ENCODE measurements around the gene AKR1E2.

The AKR1E2 gene

GRCh38 chr10:4843525-4844180, 17.6 kb downstream of the AKR1E2 start:
- TF ChIP-seq EZH2phosphoT487 (conservative IDR thresholded peaks at IDR 0.05; ENCODE audit: low read length) (no peak), CTCF (IDR thresholded peaks at IDR 0.05; ENCODE audit: insufficient read depth, low read length, poor library complexity, severe bottlenecking) (no peak)
- Histone ChIP-seq H3K9me2 (replicated peaks; ENCODE audit: insufficient read depth, low read length) (no peaks in the 10 kb centered on the region), H3K36me3 (ENCODE audit: low read length) (no peaks in the 10 kb centered on the region), H2AFZ (ENCODE audit: low read depth, low read length, severe bottlenecking) (no peak overlapping the region), H3K4me3 (ENCODE audit: insufficient read depth, low read length, poor library complexity, severe bottlenecking) (no peak overlapping the region), H3K9me3 (ENCODE audit: insufficient read depth, low read length) (no peaks in the 10 kb centered on the region), H3K4me2 (ENCODE audit: low read depth, low read length, poor library complexity, severe bottlenecking) (no peak overlapping the region), H3K27me3 (ENCODE audit: low read length) (no peaks in the 10 kb centered on the region), H3K27ac (ENCODE audit: low read depth, low read length) (no peak overlapping the region), H3K79me2 (ENCODE audit: insufficient read depth, low read length) (no peaks in the 10 kb centered on the region), H3K9ac (ENCODE audit: low read length) (no peak overlapping the region), H4K20me1 (ENCODE audit: low read depth, low read length) (no peaks in the 10 kb centered on the region), H3F3A (ENCODE audit: insufficient read depth) (no peaks in the 10 kb centered on the region)

GRCh38 chr10:4844864-4845263, 18.9 kb downstream of the AKR1E2 start:
- Histone ChIP-seq H3K4me2 (ENCODE audit: low read depth, low read length, poor library complexity, severe bottlenecking) (no peak overlapping the region), H3F3A (ENCODE audit: insufficient read depth) (no peaks in the 10 kb centered on the region), H3K9me3 (ENCODE audit: insufficient read depth, low read length) (no peaks in the 10 kb centered on the region), H3K9ac (ENCODE audit: low read length) (no peak overlapping the region), H3K27me3 (ENCODE audit: low read length) (no peaks in the 10 kb centered on the region), H2AFZ (ENCODE audit: low read depth, low read length, severe bottlenecking) (no peak overlapping the region), H3K36me3 (ENCODE audit: low read length) (no peaks in the 10 kb centered on the region), H4K20me1 (ENCODE audit: low read depth, low read length) (no peaks in the 10 kb centered on the region), H3K4me3 (ENCODE audit: insufficient read depth, low read length, poor library complexity, severe bottlenecking) (no peak overlapping the region), H3K9me2 (replicated peaks; ENCODE audit: insufficient read depth, low read length) (no peaks in the 10 kb centered on the region), H3K79me2 (ENCODE audit: insufficient read depth, low read length) (no peaks in the 10 kb centered on the region), H3K27ac (ENCODE audit: low read depth, low read length) (no peak overlapping the region)
- TF ChIP-seq EZH2phosphoT487 (conservative IDR thresholded peaks at IDR 0.05; ENCODE audit: low read length) (no peak), CTCF (IDR thresholded peaks at IDR 0.05; ENCODE audit: insufficient read depth, low read length, poor library complexity, severe bottlenecking) (no peak)

GRCh38 chr10:4845766-4846165, 19.8 kb downstream of the AKR1E2 start:
- Histone ChIP-seq H3K79me2 (ENCODE audit: insufficient read depth, low read length) (no peaks in the 10 kb centered on the region), H3K27ac (ENCODE audit: low read depth, low read length) (no peak overlapping the region), H3K36me3 (ENCODE audit: low read length) (no peaks in the 10 kb centered on the region), H3K27me3 (ENCODE audit: low read length) (no peaks in the 10 kb centered on the region), H4K20me1 (ENCODE audit: low read depth, low read length) (no peaks in the 10 kb centered on the region), H3K4me3 (ENCODE audit: insufficient read depth, low read length, poor library complexity, severe bottlenecking) (no peak overlapping the region), H3K9ac (ENCODE audit: low read length) (no peak overlapping the region), H3K9me2 (replicated peaks; ENCODE audit: insufficient read depth, low read length) (no peaks in the 10 kb centered on the region), H3F3A (ENCODE audit: insufficient read depth) (no peaks in the 10 kb centered on the region), H2AFZ (ENCODE audit: low read depth, low read length, severe bottlenecking) (no peak overlapping the region), H3K9me3 (ENCODE audit: insufficient read depth, low read length) (no peaks in the 10 kb centered on the region), H3K4me2 (ENCODE audit: low read depth, low read length, poor library complexity, severe bottlenecking) (no peak overlapping the region)
- no peak for TF ChIP-seq CTCF (IDR thresholded peaks at IDR 0.05; ENCODE audit: insufficient read depth, low read length, poor library complexity, severe bottlenecking)
- no peak for TF ChIP-seq EZH2phosphoT487 (conservative IDR thresholded peaks at IDR 0.05; ENCODE audit: low read length)

Data from SU-DHL-6 (cell line).